Inferior parietal cortex (tissue), 1 donor: ENCODE data around the gene KRT76.

ENCODE experiments used
- DNase-seq: peaks from one replicate; pipeline ENCODE4 v3.0.0-alpha.2; 2016; ENCODE audit errors: extremely low spot score

Gene KRT76

DNA sequence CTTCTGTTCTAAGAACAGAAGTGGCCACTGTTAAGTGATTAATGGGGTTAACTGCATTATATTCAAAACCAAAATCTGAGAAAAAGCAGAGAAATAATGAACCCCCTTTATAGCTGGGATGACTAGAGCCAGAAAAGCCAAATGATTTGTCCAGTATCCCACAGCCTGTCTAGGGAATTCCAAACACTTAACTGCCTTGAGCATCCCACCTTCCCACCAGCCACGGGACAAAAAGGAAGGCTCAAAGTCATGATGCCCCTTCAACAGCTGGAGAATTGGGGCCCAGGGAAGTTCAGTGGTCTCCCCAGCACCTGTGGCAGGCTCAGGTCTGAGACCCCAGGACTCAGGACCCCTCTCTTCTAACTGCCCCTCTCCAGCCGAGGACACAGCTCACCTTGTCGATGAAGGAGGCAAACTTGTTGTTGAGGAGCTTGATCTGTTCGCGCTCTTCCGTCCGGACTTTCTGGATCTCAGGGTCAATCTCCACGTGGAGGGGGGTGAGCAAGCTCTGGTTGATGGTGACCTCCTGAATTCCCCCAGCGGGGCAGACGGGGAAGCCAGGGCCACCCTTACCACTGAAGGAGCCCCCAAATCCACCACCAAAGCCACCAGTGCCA, 36.2 kb upstream of the KRT76 start:
- DNase-seq = no peak

DNA sequence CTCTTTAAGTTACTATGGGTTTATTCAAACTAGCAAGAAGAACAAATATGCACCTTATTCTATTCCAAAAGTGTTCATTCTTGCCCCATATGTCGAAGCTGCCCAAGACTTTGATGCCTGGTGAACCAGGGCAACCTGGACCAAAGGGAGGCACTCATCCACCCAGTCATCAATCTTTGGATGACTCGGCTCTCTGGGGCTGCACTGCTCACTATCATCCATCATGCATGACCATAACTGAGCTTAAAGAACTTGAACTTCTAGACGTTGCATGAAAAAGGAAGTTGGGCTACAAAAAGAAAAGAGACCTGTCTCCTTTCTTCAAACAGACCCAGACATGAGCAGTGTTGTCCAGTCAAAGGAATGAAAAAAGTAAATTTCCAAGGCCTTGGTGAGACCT, 35.6 kb upstream of the KRT76 start:
- DNase-seq = no peak

DNA sequence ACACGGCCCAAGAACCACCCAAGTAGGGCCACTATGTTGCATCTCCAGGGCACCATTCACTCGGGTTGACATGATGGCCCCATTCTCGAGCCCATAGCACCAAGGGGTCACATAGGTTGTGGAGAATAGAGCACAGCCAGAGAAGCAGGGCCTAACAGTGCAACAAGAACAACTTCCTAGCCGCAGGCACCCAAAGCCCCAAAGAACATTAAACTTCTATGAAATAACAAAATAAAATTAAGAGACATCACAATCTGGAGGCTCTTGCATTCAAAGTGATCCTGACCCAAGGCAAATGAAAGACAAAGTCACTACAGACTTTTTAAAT, 34.9 kb upstream of the KRT76 start:
- no peak for DNase-seq

DNA sequence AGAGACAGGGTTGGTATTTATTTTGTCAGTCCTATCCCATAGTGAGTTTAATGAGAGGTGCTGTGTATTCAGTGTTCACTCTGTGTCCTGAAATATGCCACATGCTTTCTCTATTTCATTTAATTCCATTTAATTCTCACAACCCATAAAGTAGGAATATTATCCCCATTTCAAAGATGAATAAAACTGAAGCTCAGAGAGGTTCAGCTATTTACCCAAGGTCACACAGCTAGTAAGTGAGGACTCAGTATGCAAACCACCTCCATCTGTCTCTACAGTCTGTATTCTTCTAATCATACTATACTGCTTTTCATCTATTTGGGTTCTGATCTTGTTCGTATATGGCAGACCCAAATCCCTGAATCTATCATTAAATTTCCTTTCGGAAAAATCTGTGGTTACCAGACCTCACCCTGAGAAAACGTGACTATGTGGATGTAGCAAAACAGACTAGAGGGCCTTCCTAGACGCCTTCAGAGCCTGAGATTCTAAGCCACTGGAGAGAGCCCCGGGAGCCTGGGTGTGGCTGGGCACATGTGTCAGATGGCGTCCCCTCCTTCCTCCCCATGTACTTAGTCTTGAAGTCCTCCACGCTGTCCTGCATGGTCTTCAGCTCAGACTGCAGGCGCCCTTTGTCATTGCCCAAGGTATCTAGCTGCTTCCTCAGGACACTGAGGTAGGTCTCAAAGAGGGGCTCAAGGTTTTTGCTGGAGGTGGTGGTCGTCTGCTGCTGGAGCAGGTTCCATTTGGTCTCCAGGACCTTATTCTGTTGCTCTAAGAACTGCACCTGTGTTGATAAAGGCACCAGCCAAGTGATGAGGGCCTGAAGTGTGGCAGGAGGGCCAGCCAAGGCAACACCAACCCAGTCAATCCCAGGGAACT, 34.3 kb upstream of the KRT76 start:
- DNase-seq = no peak

DNA sequence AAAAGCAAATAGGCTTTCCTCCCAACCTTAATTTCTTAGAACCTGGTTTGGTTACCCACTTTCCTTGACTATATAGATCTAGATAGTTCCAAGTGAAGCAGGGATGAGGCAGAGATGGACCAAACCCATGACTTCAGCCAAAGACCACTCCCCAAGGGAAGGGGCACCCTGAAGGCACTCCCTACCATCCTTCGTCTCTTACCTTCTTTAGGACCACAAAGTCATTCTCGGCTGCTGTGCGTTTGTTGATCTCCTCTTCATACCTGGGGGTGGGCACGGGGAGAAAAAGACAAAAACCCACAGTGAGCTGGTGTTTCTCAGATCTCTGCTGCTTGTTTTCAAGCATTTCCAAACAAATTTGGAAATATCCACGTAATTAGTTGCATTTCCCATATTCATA, 33.4 kb upstream of the KRT76 start:
- DNase-seq = no peak

DNA sequence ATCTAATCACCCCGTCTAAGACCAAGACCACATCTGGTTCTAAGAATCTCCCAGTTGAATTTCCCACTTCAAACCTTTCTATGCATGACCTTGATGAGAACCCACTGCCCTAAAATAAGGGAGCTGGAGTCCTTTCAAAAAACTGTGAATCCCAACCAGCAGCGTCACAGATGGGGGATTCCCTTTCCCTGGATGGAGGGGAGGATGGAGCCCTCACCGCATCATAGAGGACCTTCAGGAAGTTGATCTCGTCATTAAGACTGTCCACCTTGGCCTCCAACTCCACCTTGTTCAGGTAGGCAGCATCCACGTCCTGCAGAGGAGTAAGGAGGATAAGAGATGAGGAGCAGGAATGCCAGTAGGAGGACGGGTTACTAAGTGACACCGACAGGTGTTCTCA, 32.0 kb upstream of the KRT76 start:
- DNase-seq = no peak

DNA sequence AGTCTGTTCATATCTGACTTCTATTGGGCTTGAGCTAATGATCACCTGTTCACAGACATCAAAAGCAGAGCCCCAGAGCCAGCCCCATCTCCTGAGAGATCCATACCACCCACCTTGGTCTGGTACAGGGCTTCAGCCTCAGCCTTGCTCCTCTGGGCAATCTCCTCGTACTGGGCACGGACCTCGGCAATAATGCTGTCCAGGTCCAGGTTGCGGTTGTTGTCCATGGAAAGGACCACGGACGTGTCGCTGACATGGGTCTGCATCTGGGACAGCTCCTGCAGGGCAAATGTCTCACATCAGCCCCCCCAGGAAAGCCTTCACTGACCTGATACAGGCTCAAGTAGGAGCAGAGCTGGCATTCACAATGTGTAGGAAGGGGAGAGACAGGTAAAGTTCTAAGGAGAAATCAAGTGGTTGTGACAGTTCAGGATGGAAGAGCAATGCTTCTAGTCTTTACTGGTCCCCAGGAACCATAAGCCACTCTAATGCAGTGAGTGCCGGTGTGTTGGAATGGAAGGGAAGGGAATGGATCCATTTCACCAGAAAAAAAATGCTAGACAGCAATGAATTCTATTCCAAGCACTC, 31.5 kb upstream of the KRT76 start:
- DNase-seq = no peak

DNA sequence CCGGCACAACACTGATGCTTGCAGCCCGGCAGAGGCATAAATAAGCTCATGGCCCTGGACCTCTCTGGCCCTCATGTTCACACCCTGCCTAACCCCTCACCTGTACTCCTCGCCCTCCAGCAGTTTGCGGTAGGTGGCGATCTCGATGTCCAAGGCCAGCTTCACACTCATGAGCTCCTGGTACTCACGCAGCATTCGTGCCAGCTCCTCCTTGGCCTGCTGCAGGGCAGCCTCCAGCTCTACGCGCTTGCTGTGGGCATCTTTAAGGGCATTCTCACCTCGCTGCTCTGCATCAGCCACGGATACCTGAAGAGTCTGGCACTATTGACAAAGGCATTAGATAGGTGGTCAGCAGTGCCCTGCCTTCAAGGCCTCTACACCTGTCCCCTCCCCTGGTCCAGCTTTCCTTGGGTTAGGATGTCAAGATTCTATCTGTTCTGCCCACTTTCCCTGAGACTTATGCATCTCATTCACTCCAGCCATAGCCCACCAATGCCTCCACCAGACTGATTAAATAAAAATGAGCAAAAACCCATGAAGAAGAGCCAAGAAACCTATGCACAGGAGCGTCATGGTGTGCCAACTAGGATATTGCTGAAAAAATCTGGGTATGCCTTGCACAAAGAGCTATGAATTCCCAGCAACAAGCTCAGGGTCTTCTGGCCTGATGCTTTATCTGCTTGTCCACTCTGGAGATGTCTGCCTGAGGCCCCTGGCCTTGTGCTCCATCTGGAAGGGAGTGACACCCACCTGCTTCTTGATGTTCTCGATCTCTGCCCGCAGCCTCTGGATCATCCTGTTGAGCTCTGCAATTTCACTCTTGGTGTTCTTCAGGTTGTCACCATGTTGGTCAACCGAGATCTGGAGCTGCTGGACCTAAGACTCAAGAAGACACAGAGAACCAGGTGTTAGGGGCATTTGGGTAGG, 30.7 kb upstream of the KRT76 start:
- DNase-seq = no peak

DNA sequence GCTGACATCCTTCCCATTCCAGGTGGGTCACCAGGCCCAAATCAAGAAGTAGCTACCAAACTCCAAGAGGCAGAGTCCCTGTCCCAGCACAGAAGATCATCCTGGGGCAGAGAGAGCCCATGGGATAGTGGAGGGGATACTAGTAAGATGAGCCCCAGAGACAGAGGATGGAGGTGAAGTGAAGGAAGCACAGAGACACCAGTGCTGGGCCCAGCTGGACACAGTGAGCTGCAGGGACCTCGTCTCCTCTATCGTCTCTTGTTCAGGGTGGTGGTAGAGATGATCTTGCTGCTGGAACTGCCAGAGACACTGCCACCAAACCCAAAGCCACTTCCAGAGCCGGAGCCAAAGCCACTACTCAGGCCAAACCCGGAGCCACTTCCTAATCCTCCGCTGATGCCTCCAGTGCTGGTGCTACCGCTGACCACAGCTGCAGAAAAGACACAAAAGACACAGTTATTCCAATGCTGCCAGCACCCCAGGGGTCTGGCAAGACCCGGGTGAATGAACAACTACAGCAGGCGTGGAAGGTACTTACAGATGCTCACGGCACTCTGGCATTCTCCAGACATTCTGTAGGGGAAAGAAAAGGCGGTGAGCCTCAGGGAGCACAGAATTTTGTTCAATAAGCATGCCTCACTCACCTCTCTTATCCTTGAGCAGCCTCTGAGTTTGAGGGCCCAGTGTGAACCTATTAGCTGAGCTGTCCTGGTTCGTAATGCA, 29.8 kb upstream of the KRT76 start:
- no peak for DNase-seq

DNA sequence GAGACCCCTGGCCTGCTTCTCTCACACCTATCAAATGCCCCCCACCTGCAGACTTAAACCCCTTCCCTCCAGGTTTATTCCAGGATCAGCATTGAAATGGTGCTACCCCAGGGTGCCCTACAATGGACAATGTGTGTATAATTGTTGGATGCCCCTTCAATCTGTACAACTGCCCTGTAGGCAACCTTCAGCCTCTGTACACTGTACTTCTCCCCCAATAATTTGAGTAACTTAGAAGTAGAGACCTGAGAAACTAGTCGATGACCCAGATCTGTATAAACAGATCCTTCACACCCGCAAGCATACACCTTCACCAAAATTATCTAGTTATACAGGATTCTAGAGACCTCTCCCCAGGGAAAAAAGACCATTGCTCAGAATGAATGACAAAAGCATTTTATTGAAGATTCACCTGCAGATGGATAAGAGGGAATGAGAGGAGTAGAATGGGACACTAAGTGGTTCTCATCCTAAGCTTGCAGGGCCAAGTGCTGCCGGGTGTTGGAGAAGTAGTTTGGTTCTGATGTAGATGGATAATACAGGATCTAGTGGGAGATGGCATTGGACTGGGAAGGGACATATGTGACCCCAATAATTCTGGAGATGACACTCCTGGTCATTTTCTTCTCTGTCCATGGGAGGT, 29.1 kb upstream of the KRT76 start:
- DNase-seq = no peak

DNA sequence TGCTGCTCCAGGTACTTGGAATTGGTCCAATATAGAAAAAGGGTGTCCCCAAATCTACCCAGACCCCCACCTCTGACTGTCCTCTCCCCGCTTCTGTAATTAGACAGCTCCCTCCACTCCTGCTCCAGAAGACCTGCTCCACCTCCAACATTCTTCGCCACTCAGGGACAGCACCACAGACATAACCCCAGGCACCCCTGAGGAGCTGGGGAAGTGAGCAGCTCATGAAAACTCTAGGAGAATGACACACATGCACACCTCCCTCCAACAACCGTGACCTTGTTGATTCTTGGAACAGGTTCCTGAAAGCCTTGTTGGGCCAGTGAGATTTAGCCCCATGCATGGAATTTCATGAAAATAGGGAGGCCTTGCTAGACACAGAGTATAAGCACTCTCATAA, 28.6 kb upstream of the KRT76 start:
- no peak for DNase-seq

DNA sequence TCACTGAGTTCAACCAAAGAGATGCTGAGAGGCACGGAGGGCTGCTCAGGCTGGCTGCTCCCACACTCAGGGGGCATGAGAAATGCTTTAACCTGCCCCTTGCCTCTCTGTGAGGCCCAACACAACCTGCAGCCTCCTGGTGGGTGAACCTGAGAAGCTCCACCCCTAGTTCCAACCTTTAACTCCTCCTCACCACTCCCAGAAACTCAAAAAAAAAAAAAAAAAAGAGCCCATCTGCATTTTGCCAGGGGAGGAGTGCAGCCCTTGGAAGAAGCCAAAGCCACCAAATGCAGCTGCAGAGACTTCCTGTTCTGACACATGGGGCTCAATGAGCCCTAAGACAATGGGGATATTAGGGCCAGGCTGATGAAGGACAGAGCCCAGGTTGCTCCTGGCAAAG, 27.9 kb upstream of the KRT76 start:
- DNase-seq = no peak

DNA sequence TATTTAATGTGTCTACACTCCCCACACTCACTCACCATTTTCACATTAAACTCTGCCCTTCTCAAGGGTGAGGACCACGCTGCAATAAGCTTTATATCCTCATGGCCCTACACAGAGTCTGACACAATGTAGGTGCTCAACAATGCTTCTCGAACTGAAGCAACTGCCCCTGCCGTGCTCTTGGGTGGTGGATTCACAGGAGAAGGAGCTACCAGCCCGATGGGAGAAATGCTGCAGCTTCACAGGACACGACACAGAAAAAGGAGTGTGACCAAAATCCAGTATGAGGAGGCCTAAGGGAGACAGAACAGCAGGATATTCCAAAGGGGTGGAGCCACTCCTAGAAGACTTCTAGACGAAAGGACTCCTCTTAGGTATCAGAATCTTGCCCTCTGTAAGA, 25.3 kb upstream of the KRT76 start:
- no peak for DNase-seq

DNA sequence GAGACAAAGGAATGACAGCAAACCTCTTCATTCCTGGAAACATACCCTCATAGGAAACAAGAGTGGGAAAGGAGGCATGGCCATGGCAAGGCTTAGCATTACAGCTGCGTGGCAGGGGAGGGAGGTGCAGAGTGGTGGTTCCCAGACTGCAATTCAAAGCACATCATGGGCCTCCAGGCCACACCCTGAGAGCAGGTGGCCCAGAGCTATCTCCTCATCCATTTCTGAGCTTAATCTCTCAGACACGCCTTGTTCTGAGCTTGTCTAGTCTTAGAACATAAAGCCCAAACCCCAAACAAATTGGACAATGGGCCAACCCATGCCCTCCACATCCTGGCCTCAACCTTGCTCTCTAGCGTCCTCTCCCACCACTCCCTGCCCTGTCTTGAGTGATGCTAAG, 24.6 kb upstream of the KRT76 start:
- DNase-seq = no peak

DNA sequence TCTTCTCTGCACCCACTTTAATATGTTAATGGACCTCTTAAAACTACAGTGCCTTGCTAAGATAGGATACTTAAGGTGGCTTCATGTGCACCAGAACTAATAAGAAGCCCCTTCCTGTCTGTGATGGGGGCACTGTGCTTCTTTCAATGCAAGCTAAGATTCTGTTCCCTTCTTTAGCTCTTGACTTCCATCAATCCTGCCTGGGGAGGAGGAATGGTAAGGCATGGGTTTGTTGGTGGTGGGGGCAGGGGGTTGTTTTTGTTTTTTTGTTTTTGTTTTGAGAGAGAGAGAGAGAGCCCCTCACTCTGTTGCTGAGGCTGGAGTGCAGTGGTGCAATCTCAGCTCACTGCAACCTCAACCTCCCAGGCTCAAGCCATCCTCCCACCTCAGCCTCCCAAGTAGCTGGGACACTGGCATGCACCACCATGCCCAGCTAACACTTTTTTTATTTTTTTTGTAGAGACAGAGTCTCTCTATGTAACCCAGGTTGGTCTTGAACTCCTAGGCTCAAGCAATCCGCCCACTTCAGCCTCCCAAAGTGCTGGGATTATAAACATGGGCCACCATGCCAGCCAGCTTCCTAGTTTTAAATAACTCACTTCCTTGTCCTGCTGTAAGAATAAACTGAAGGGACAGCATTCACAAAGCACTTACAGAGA, 23.2 kb upstream of the KRT76 start:
- DNase-seq = no peak

DNA sequence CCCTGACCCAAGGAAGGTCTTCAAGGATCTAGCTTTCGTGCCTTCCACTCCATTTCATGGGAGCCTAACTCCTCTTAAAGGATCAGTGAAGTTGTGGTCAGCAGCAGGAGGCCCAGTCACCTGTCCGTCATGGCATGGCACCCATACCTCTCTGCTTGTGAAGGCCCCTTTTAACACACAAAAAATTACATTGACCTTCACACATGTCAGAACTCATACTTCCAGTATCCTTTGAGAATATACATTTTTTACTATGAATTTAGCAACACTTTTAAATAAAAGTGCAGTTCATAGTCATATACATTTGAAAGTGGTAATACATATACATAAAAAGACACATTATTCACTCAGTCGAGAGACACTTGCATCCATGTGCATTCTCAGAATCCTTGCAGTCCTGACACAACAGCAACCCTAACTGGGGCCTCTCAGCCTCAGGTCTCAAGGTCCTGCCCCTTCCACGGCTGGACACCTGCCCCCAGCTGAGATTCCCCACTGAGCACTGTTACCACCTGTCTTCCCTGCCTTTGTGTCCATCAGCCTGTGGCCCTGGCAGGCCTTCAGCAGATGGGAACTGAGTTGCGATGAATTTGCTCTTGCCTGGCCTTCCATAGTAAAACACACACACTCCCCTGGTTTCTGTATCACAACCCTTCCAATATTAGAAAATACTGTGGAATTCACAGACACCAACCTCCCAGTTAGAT, 22.5 kb upstream of the KRT76 start:
- DNase-seq = no peak

DNA sequence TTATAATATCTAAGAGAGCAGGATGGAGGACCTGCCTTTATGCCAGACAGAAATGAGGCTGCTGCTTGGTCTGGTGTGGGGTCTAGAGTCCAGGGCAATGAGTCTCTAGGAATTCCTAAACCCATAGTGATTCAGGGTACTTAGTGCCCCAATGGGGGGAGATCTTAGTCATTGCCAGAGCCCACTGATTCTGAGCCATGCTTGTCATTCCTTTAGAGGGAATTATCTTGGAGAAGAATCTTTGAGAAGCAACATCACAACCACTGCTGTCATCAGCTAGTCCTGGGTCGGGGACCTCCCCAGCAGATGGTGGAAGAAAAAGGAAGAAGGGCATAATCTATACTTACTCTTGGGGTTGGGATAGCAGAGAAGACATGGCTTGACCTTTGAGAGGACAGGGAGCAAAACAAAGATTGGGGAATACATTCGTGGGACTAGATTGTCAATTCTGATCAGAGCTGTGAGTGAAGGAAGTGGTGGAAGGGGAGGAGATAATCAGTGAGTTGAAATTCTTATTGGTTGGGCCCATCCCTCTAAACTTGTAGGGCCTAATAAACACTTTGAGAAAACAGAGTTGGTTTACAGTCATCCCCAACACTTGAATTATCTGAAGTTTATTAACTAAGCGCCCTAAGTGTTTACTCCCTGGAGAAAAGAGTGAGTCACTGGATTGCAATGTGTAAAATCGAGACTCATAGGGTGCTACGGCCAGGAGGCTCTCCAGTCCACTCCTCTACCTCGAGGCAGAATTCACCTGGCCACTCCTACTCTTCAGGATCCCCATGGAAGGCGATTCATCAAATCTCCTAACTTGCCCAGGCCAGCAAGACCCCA, 21.7 kb upstream of the KRT76 start:
- DNase-seq = no peak

DNA sequence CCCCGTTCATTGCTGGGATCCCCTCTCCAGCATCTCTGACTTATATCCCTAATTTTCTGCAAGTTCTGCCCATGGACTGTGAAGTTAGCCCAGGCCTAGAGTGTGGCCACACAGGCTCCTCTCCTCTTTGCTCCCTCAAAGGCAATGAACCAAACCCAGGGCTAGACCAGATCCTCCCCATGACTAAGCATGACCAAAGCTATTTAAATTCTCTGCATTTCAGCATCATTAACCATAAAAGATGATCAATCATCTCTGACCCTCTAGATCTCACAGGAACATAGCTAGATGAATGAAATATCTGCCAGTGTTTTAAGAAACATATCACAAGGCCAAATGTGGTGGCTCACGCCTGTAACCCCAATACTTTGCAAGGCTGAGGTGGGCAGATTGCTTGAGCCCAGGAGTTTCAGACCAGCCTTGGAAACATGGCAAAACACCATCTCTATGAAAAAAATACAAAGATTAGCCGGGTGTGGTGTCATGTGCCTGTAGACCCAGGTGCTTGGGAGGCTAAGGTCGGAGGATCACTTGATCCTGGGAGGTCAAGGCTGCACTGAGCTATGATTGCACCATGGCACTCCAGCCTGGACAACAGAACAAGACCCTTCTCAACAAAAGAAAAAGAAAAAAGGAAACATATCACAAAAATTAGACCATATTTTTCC, 21.0 kb upstream of the KRT76 start:
- no peak for DNase-seq

DNA sequence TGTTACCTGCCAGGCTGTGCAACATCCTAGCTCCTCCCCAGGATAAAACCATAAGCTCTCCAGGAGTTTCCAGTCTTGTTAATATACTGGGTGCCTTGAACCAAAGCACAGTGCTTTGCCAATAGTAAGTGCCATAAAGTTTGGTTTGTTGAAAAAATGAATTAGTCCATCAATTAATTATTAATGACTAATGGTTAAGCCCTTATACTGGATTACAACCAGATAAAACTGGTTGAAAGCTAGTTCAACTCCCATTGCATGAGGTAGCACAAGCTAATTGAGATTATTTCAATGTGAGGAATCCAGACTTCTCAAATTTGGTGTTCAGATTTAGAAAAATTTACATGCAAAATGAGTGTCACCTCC, 20.4 kb upstream of the KRT76 start:
- DNase-seq = no peak
